Prostate gland (tissue), 2 donors: ENCODE results near the gene RAB3B. TPM values are rescaled to one million over a fixed set of nuclear protein-coding genes. Genes with fewer than 3 reads are reported as not detected.

Experiments
- DNase-seq: peaks from one replicate; pipeline ENCODE4 v3.0.0-alpha.2; 2019; ENCODE audit warnings: low spot score
- H3K27ac ChIP-seq, 2 donors: fragments of 200-600 bp; sonication (generic); 2 replicates each; pipeline ENCODE4 v1.5.1; 2017 to 2019
- H3K27me3 ChIP-seq: fragments of 200-600 bp; sonication (generic); replicated peaks from 2 replicates; pipeline ENCODE4 v1.5.1; 2019; ENCODE audit not compliant: insufficient read depth
- H3K36me3 ChIP-seq, 2 donors: fragments of 200-600 bp; sonication (generic); 1 replicate in 1 of 2; 2 replicates in 1 of 2; pipeline versions ENCODE4 v1.5.1 to v1.8.1; 2017 to 2019
- H3K4me1 ChIP-seq: fragments of 200-600 bp; sonication (generic); replicated peaks from 2 replicates; pipeline ENCODE4 v1.5.1; 2019
- H3K4me3 ChIP-seq, 2 donors: fragments of 200-600 bp; sonication (generic); 2 replicates each; pipeline ENCODE4 v1.5.1; 2017 to 2019
- H3K9me3 ChIP-seq: fragments of 200-600 bp; sonication (generic); 2 replicates; pipeline ENCODE4 v1.5.1; 2017
- CTCF ChIP-seq, 4 experiments: fragments of 200-600 bp in 2 of 4; fragments of 450-650 bp in 2 of 4; sonication (generic) in 2 of 4; IDR thresholded peaks; 1 replicate in 3 of 4; 2 replicates in 1 of 4; pipeline ENCODE4 v1.5.1; 2016 to 2019; ENCODE audit warnings: antibody characterized with exemption in 4 of 4, mild to moderate bottlenecking in 2 of 4, moderate library complexity in 2 of 4
- POLR2A ChIP-seq: fragments of 450-650 bp; IDR thresholded peaks from one replicate; pipeline ENCODE4 v1.6.1; 2016; ENCODE audit warnings: antibody characterized with exemption, mild to moderate bottlenecking
- POLR2AphosphoS5 ChIP-seq: sonication (generic); formaldehyde crosslinking; IDR thresholded peaks from one replicate; pipeline ENCODE4 v1.6.1; 2017; ENCODE audit warnings: antibody characterized with exemption
- WGBS: methylation state at CpG from one replicate; pipeline ENCODE4 v1.1.5; 2018; 5-methylcytosine and 5-hydroxymethylcytosine counted together
- intact Hi-C: fragments of 100-400 bp; cut with DNase I; formaldehyde crosslinking; loops from one replicate; pipeline ENCODE4 v1.14.2; 2022
- total RNA-seq, 2 donors: library from RNA; depleted of rRNA; stranded (reverse); fragments of >200 nt; gene quantifications; one replicate each; pipeline ENCODE4 v1.1.0, GENCODE V29; 2016

Gene RAB3B
- total RNA-seq, 2 donors from 2014 or later: 8.5 to 23.6 TPM

GRCh38 chr1:51945591-51945990, 44.9 kb downstream of the RAB3B start:
- no peak for DNase-seq
- intact Hi-C loops: no loop called here
- TF ChIP-seq POLR2AphosphoS5 (no peak), POLR2A (no peak), CTCF (IDR thresholded peaks at IDR 0.05) (no peak)
- Histone ChIP-seq H3K36me3 (no peaks in the 10 kb centered on the region), H3K9me3 (no peaks in the 10 kb centered on the region), H3K27me3 (no peaks in the 10 kb centered on the region), H3K27ac (peak overlapping the region in 1 of 2 donors; percentile 75), H3K4me1 (peaks cover 21% of the 10 kb centered on the region), H3K4me3 (no peak overlapping the region)

- Histone ChIP-seq H3K27me3 (no peaks in the 10 kb centered on the region), H3K4me3 (no peak overlapping the region), H3K9me3 (no peaks in the 10 kb centered on the region), H3K4me1 (peaks cover 10% of the 10 kb centered on the region), H3K27ac (no peak overlapping the region), H3K36me3 (no peaks in the 10 kb centered on the region)
- WGBS: 85% methylated on average over 2 of the region's 2 CpGs
- DNase-seq: no peak
- TF ChIP-seq POLR2AphosphoS5: no peak
- TF ChIP-seq CTCF (IDR thresholded peaks at IDR 0.05): no peak
- intact Hi-C loops: no loop called here
These were observed 48.2 kb downstream of the RAB3B start for GRCh38 chr1:51942281-51942680.

- no peak for DNase-seq
- Histone ChIP-seq H3K4me1 (peaks cover 3% of the 10 kb centered on the region), H3K27ac (no peak overlapping the region), H3K9me3 (no peaks in the 10 kb centered on the region), H3K27me3 (no peaks in the 10 kb centered on the region), H3K4me3 (no peak overlapping the region), H3K36me3 (no peaks in the 10 kb centered on the region)
- intact Hi-C loops: no loop called here
- TF ChIP-seq POLR2A: no peak
- no peak for TF ChIP-seq POLR2AphosphoS5
- TF ChIP-seq CTCF (IDR thresholded peaks at IDR 0.05): no peak
These were observed 49.0 kb downstream of the RAB3B start for GRCh38 chr1:51941528-51941927.

GRCh38 chr1:51937112-51937511, 53.4 kb downstream of the RAB3B start:
- Histone ChIP-seq H3K9me3 (no peaks in the 10 kb centered on the region), H3K4me1 (no peaks in the 10 kb centered on the region), H3K4me3 (no peak overlapping the region), H3K27ac (no peak overlapping the region), H3K36me3 (no peaks in the 10 kb centered on the region), H3K27me3 (no peaks in the 10 kb centered on the region)
- intact Hi-C loops: no loop called here
- 94% methylated on average over 4 of the region's 4 CpGs for WGBS
- TF ChIP-seq POLR2AphosphoS5: no peak
- no peak for TF ChIP-seq CTCF (IDR thresholded peaks at IDR 0.05)
- no peak for TF ChIP-seq POLR2A
- no peak for DNase-seq

- 90% methylated on average over 4 of the region's 4 CpGs for WGBS
These were observed 54.0 kb downstream of the RAB3B start for GRCh38 chr1:51936531-51936930.

More at GRCh38 chr1:51936531-51936930, 54.0 kb downstream of the RAB3B start:
- H3K9me3 ChIP-seq: no peaks in the 10 kb centered on the region
- H3K4me1 ChIP-seq: no peaks in the 10 kb centered on the region
- H3K27me3 ChIP-seq: no peaks in the 10 kb centered on the region
- no peak for DNase-seq
- no peak overlapping the region for H3K27ac ChIP-seq
- no peak overlapping the region for H3K4me3 ChIP-seq
- intact Hi-C loops: no loop called here
- no peaks in the 10 kb centered on the region for H3K36me3 ChIP-seq
- TF ChIP-seq POLR2AphosphoS5 (no peak), POLR2A (no peak), CTCF (IDR thresholded peaks at IDR 0.05) (no peak)
